Mucosa of descending colon (tissue), 3 donors: ENCODE measurements around the gene CCDC57. TPM values are rescaled to one million over a fixed set of nuclear protein-coding genes. Genes with fewer than 3 reads are reported as not detected.

Experiments used
- ATAC-seq: fragments of 200-7000 bp; cut with Tn5 transposase; one replicate; pipeline ENCODE4 v1.9.1; 2020; ENCODE audit warnings: mild to moderate bottlenecking, moderate library complexity
- DNase-seq, 3 donors: peaks; one replicate each; pipeline ENCODE4 v3.0.0-alpha.2; 2020
- H3K36me3 ChIP-seq: fragments of 200-600 bp; one replicate; pipeline ENCODE4 v1.8.0; 2021; ENCODE audit warnings: low read depth, mild to moderate bottlenecking
- H3K4me1 ChIP-seq: fragments of 200-600 bp; one replicate; pipeline ENCODE4 v1.8.0; 2021; ENCODE audit warnings: low read depth, mild to moderate bottlenecking
- H3K4me3 ChIP-seq: fragments of 200-600 bp; one replicate; pipeline ENCODE4 v1.8.0; 2021; ENCODE audit warnings: mild to moderate bottlenecking
- H3K9me3 ChIP-seq: fragments of 200-600 bp; one replicate; pipeline ENCODE4 v1.8.0; 2021; ENCODE audit warnings: mild to moderate bottlenecking
- CTCF ChIP-seq: fragments of 200-600 bp; IDR thresholded peaks from one replicate; pipeline ENCODE4 v1.8.0; 2022; ENCODE audit warnings: antibody characterized with exemption, mild to moderate bottlenecking
- intact Hi-C, 2 donors: fragments of 100-400 bp; cut with DNase I in 1 of 2; cut with micrococcal nuclease in 1 of 2; formaldehyde crosslinking; loops; one replicate each; pipeline versions ENCODE4 v1.11.0 to v1.11.1; 2022; cut with DNase I, micrococcal nuclease
- total RNA-seq, 3 donors: library from RNA; stranded (reverse); fragmentation: NEBNext Ultra II Directional in 2 of 3; extraction: Animal tissue kit (Norgen Biotek cat#: 25700) in 2 of 3; gene quantifications; one replicate each; pipeline versions ENCODE4 v1.2.1 to v1.2.4, GENCODE V29; 2021 to 2023
- donor health status: DM: no; HTN: no; CAD: no; lungs with moderate emphysema.
- donor health status: DM: no; HTN: no; CAD: no.
- donor health status: DM: no; HTN: yes; CAD: no.

Gene CCDC57
- total RNA-seq, 3 donors from 2014 or later = 41.3 to 46.3 (median 45.4) TPM

GRCh38 chr17:82065638-82066303, 146.9 kb downstream of the CCDC57 start, which contains the start of gene DUS1L:
DUS1L (minus strand) TSS chr17:82065804; CDS start chr17:82065059, 745 bp downstream.
- intact Hi-C loops = no loop called here
- H3K9me3 ChIP-seq = no peaks in the 10 kb centered on the region

GRCh38 chr17:82065193-82065637, 147.4 kb downstream of the CCDC57 start:
- TF ChIP-seq CTCF = no peak
- peak in 1 of 3 donors; percentile 55 for DNase-seq
- intact Hi-C loops = no loop called here
- H3K4me3 ChIP-seq = peak overlapping the region; percentile 59
- ATAC-seq = peak; percentile 27
- no peaks in the 10 kb centered on the region for H3K36me3 ChIP-seq
- no peaks in the 10 kb centered on the region for H3K9me3 ChIP-seq
- H3K4me1 ChIP-seq = peaks cover 16% of the 10 kb centered on the region

More at GRCh38 chr17:82065638-82066303, 146.9 kb downstream of the CCDC57 start, which contains the start of gene DUS1L:
- TF ChIP-seq CTCF = no peak
- H3K4me1 ChIP-seq = peaks cover 16% of the 10 kb centered on the region
- DNase-seq (peak; percentile 51 to 78 (median 76)), ATAC-seq (peak; percentile 85)
- H3K4me3 ChIP-seq = peak within 1 kb of the TSS; percentile 59
- H3K36me3 ChIP-seq = no peaks in the 10 kb centered on the region

- no peak for TF ChIP-seq CTCF
- no peaks in the 10 kb centered on the region for H3K9me3 ChIP-seq
- H3K4me3 ChIP-seq = peak overlapping the region; percentile 59
- H3K36me3 ChIP-seq = no peaks in the 10 kb centered on the region
- peak; percentile 85 for ATAC-seq
- peak in 2 of 3 donors; percentile 64 to 73 for DNase-seq
- intact Hi-C loops = no loop called here
- peaks cover 16% of the 10 kb centered on the region for H3K4me1 ChIP-seq
These were observed 148.0 kb downstream of the CCDC57 start for GRCh38 chr17:82064433-82065192.

GRCh38 chr17:82063424-82064415, 148.9 kb downstream of the CCDC57 start:
- no peak for TF ChIP-seq CTCF
- peaks cover 16% of the 10 kb centered on the region for H3K4me1 ChIP-seq
- no peaks in the 10 kb centered on the region for H3K36me3 ChIP-seq
- H3K4me3 ChIP-seq = no peak overlapping the region
- no peak for DNase-seq
- no peaks in the 10 kb centered on the region for H3K9me3 ChIP-seq
- intact Hi-C loops = no loop called here
- no peak for ATAC-seq

- Histone ChIP-seq H3K36me3 (no peaks in the 10 kb centered on the region), H3K4me3 (no peak overlapping the region), H3K4me1 (peaks cover 16% of the 10 kb centered on the region), H3K9me3 (no peaks in the 10 kb centered on the region)
- no peak for TF ChIP-seq CTCF
- ATAC-seq = no peak
- intact Hi-C loops = no loop called here
- no peak for DNase-seq
These were observed 149.7 kb downstream of the CCDC57 start for GRCh38 chr17:82062984-82063368.
